OCI-LY1 (cell line): ENCODE measurements around the gene USP15.

Experiments used
- CTCF ChIP-seq: fragments of 200-600 bp; sonication (generic), shearing (Covaris generic); IDR thresholded peaks from 2 replicates; pipeline ENCODE4 v1.5.1; 2017; ENCODE audit warnings: mild to moderate bottlenecking, antibody characterized with exemption, low read length, moderate library complexity, mixed read lengths
- EZH2 ChIP-seq: fragments of 200-600 bp; sonication (generic), shearing (Covaris generic); IDR thresholded peaks from 2 replicates; pipeline ENCODE4 v1.8.0; 2017; ENCODE audit warnings: borderline replicate concordance, mixed run types, mild to moderate bottlenecking, antibody characterized with exemption, low read length, moderate library complexity, mixed read lengths

GRCh38 chr12:62426089-62426488 lies 165.9 kb downstream of the USP15 start:
- TF ChIP-seq CTCF = no peak
- TF ChIP-seq EZH2 = no peak
